ENCODE results near the gene CLIC5. TPM values are rescaled to one million over a fixed set of nuclear protein-coding genes. Genes with fewer than 3 reads are reported as not detected.

CLIC5 gene
- total RNA-seq, 1 donor from 2014 or later: 7.6 TPM

DNA sequence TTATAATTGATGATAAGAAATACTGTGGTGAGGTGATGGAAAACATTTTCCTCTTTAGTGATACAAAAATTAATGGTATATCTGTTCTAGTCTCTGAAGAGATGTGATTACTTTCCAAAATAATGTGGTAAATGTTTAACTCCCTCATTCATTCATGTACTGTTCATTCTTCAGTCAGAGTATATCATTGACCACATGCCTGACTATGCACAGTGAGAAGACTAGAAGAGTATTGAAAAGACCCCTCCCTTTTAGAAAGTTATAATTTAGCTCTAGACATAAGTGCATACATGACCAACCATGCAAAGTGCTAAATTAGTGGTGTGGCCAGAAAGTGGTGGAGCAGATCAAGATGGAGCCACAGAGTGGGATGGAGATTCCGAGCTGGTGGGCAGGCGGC is 133.0 kb downstream of the CLIC5 start:
- Histone ChIP-seq H3K4me1 (no peaks in the 10 kb centered on the region), H3K27ac (no peak overlapping the region), H3K4me3 (no peak overlapping the region), H3K9me3 (no peaks in the 10 kb centered on the region), H3K36me3 (no peaks in the 10 kb centered on the region), H3K27me3 (no peaks in the 10 kb centered on the region)
- no peak for DNase-seq (ENCODE audit: low spot score in 2 of 2)
- TF ChIP-seq, protein P1, sequence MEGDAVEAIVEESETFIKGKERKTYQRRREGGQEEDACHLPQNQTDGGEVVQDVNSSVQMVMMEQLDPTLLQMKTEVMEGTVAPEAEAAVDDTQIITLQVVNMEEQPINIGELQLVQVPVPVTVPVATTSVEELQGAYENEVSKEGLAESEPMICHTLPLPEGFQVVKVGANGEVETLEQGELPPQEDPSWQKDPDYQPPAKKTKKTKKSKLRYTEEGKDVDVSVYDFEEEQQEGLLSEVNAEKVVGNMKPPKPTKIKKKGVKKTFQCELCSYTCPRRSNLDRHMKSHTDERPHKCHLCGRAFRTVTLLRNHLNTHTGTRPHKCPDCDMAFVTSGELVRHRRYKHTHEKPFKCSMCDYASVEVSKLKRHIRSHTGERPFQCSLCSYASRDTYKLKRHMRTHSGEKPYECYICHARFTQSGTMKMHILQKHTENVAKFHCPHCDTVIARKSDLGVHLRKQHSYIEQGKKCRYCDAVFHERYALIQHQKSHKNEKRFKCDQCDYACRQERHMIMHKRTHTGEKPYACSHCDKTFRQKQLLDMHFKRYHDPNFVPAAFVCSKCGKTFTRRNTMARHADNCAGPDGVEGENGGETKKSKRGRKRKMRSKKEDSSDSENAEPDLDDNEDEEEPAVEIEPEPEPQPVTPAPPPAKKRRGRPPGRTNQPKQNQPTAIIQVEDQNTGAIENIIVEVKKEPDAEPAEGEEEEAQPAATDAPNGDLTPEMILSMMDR (IDR thresholded peaks at IDR 0.05): no peak
- intact Hi-C loops (cut with DNase I): no loop called here

DNA sequence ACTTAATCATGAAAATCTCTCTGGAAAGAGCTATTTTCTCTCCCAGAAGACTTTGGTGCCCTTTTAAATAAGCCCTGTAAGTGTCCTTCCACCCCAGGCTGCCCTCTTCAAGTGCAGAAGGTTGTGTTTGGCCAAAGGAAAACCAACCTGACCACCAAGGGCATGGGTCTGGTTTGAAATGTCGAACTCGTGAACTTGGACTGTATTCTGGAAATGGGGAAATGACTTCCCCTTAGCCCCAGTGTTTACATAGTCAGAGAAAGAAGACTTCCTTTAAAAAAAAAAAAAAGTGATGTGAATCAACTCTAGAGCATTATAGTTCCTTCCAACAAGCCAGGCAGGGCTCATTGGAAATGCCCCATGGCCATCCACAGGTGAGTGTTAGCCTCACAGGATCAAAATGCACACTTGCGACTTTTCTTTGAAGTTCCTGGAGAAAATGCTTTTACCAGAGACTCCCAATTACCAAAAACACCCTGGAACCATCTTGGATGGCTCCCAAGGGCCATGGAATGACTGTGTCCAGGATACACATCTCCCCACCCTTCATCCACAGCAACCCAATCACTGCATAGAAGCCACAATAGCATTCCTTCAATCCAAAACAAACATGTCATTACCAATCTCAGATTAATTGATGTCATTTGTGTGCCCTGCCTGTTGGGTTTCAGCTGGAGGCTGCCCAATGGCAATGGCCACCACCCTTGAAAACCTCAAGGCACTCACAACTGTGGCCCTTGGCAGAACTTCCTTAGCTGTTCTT is 133.8 kb downstream of the CLIC5 start:
- DNase-seq (ENCODE audit: low spot score in 2 of 2): no peak
- Histone ChIP-seq H3K36me3 (no peaks in the 10 kb centered on the region), H3K4me3 (no peak overlapping the region), H3K4me1 (no peaks in the 10 kb centered on the region), H3K27me3 (no peaks in the 10 kb centered on the region), H3K9me3 (no peaks in the 10 kb centered on the region), H3K27ac (no peak overlapping the region)
- intact Hi-C loops (cut with DNase I): no loop called here
- TF ChIP-seq, protein P1 (IDR thresholded peaks at IDR 0.05): no peak

DNA sequence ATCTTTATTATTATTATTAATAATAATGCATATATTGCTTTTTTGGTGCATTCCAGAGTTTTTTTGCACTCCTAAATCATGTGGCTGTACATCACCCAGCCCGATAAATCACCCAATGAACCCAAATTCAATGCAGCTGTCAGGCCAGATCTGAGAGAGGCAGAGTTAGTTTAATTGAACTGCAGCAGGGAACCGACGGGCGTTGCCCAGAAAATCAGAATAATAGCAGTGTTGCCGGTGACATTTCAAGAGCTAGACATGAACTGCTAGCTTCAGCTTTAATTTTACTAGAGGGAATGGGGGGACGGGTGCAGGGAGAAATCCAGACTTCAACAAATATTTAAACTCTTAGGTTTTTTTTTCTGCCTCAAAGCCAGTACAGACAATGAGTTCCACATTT is 135.0 kb downstream of the CLIC5 start:
- DNase-seq (ENCODE audit: low spot score in 2 of 2): no peak
- intact Hi-C loops (cut with DNase I): no loop called here
- H3K9me3 ChIP-seq: no peaks in the 10 kb centered on the region
- no peak overlapping the region for H3K27ac ChIP-seq
- no peak overlapping the region for H3K4me3 ChIP-seq
- no peaks in the 10 kb centered on the region for H3K27me3 ChIP-seq
- no peaks in the 10 kb centered on the region for H3K4me1 ChIP-seq
- TF ChIP-seq, protein P1 (IDR thresholded peaks at IDR 0.05): no peak
- H3K36me3 ChIP-seq: no peaks in the 10 kb centered on the region

DNA sequence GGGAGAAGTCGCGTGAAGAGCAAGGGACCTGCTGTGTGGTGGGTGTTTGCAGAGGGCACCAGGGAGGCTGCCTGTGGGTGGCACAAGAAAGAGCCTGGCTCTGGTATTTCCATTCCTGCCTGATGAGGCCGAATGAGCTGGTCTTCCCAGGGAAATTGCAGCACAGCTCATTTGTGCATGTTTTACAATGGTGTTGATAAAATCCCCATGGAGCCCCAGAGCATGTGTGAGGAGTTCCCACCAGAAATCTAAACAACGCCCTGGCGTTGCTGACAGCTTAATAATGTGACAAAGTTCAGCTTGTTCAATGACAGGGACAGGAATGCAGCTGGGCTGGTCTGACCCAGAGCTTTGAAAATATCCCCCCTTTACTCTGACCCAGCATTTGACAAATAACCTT is 135.5 kb downstream of the CLIC5 start:
- no peak for DNase-seq (ENCODE audit: low spot score in 2 of 2)

DNA sequence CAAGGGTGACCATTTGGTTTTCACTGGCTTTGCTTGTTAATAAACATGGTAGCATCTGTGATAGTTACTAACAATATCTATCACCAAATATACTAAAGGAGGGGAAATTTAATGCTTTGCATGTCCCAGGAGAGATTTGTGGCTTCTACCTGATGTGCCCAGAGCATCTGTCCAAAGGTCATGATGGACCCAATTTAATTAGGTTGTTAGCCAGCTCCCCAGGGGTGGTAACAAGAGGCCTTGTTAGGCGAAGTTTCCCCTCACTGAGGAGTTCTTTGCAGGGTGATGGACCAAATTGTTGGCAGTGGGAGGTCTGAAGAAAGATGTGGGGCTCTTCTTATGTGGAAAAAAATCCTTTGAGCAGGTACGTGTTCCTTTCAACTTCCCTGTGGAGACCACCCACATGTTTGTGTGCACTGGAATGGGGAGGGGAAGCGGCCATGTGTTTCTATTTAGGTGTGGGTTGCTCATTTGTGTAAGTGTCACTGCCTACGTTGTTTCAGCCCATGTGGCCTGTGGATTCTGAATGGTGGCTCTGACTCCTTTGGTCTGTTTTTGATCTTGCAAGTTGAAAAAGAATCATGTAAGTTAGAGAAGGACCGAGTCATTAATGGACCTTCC is 137.6 kb downstream of the CLIC5 start:
- Histone ChIP-seq H3K9me3 (no peaks in the 10 kb centered on the region), H3K4me1 (no peaks in the 10 kb centered on the region), H3K4me3 (no peak overlapping the region), H3K27ac (no peak overlapping the region), H3K36me3 (no peaks in the 10 kb centered on the region), H3K27me3 (no peaks in the 10 kb centered on the region)
- DNase-seq (ENCODE audit: low spot score in 2 of 2): no peak
- TF ChIP-seq, protein P1 (IDR thresholded peaks at IDR 0.05): no peak
- intact Hi-C loops (cut with DNase I): no loop called here

More for the DNA sequence above, 135.5 kb downstream of the CLIC5 start:
- H3K27me3 ChIP-seq: no peaks in the 10 kb centered on the region
- H3K36me3 ChIP-seq: no peaks in the 10 kb centered on the region
- intact Hi-C loops (cut with DNase I): no loop called here
- no peaks in the 10 kb centered on the region for H3K4me1 ChIP-seq
- H3K27ac ChIP-seq: no peak overlapping the region
- TF ChIP-seq, protein P1 (IDR thresholded peaks at IDR 0.05): no peak
- H3K9me3 ChIP-seq: no peaks in the 10 kb centered on the region
- H3K4me3 ChIP-seq: no peak overlapping the region

All from ascending aorta (tissue), 2 donors.